NCI-H2029 (cell line): ENCODE measurements around the gene TNKS1BP1.

Experiments
- DNase-seq: peaks from one replicate; lab custom pipeline; 2025; lab: John Stamatoyannopoulos, UW

TNKS1BP1 gene

GRCh38 chr11:57330029-57330428 lies 5.3 kb upstream of the TNKS1BP1 start:
- DNase-seq: no peak

GRCh38 chr11:57327721-57328120 lies 3.0 kb upstream of the TNKS1BP1 start:
- DNase-seq: no peak

- DNase-seq: peak; percentile 63
These were observed 940 bp upstream of the TNKS1BP1 start for GRCh38 chr11:57325735-57326048.

GRCh38 chr11:57324154-57324885 lies 432 bp downstream of the TNKS1BP1 start:
- DNase-seq: no peak

- DNase-seq: no peak
These were observed 948 bp downstream of the TNKS1BP1 start for GRCh38 chr11:57323855-57324153.

GRCh38 chr11:57323167-57323854 lies 1.4 kb downstream of the TNKS1BP1 start:
- DNase-seq: no peak

- peak; percentile 84 for DNase-seq
These were observed 2.2 kb downstream of the TNKS1BP1 start for GRCh38 chr11:57322256-57323166.

- no peak for DNase-seq
These were observed 3.1 kb downstream of the TNKS1BP1 start for GRCh38 chr11:57321388-57322255.

- DNase-seq: no peak
These were observed 3.9 kb downstream of the TNKS1BP1 start for GRCh38 chr11:57320719-57321387.

- DNase-seq: no peak
These were observed 4.6 kb downstream of the TNKS1BP1 start for GRCh38 chr11:57320067-57320718.

- DNase-seq: no peak
These were observed 6.6 kb downstream of the TNKS1BP1 start for GRCh38 chr11:57318178-57318577.

- DNase-seq: no peak
These were observed 8.7 kb downstream of the TNKS1BP1 start for GRCh38 chr11:57316017-57316416.

GRCh38 chr11:57315491-57315890 lies 9.3 kb downstream of the TNKS1BP1 start:
- peak; percentile 32 for DNase-seq

GRCh38 chr11:57314221-57314973 lies 10.4 kb downstream of the TNKS1BP1 start:
- no peak for DNase-seq

- DNase-seq: no peak
These were observed 11.0 kb downstream of the TNKS1BP1 start for GRCh38 chr11:57313788-57314135.

- no peak for DNase-seq
These were observed 11.5 kb downstream of the TNKS1BP1 start for GRCh38 chr11:57313071-57313787.

GRCh38 chr11:57312511-57313021 lies 12.2 kb downstream of the TNKS1BP1 start:
- DNase-seq: no peak

GRCh38 chr11:57311109-57311936 lies 13.4 kb downstream of the TNKS1BP1 start:
- DNase-seq: peak; percentile 89
